Activated CD8-positive, alpha-beta T cell treated with anti-CD3 and anti-CD28 coated beads for 36 hours (primary cell): Measurements from ENCODE around the gene HEBP2. TPM values are rescaled to one million over a fixed set of nuclear protein-coding genes. Genes with fewer than 3 reads are reported as not detected.
A peak's percentile ranks its signal among the peaks of the same experiment; 100 is the strongest.

Experiments used
- ATAC-seq: fragments of 200-7000 bp; cut with Tn5 transposase; one replicate; pipeline ENCODE4 v1.10.0; 2021; ENCODE audit warnings: mild to moderate bottlenecking, moderate library complexity
- CTCF ChIA-PET: fragments of 350-600 bp; sonication (Branson Sonifier 250); formaldehyde crosslinking; loops from one replicate; lab custom pipeline; 2021; ENCODE audit warnings: antibody characterized with exemption; lab: Charles Lee
- POLR2A ChIA-PET: fragments of 350-600 bp; sonication (Branson Sonifier 250); formaldehyde crosslinking; loops from one replicate; lab custom pipeline; 2021; ENCODE audit warnings: antibody characterized with exemption; lab: Charles Lee
- DNase-seq: peaks from one replicate; pipeline ENCODE4 v3.0.0-alpha.2; 2020
- H3K27ac Mint-ChIP-seq: one replicate; pipeline ENCODE4 v1.8.0; 2021; ENCODE audit warnings: mild to moderate bottlenecking, mixed read lengths
- H3K27me3 Mint-ChIP-seq: one replicate; pipeline ENCODE4 v1.8.0; 2021; ENCODE audit warnings: mixed read lengths
- H3K36me3 Mint-ChIP-seq: one replicate; pipeline ENCODE4 v1.8.0; 2021; ENCODE audit warnings: low read depth, mixed read lengths
- H3K4me1 Mint-ChIP-seq: one replicate; pipeline ENCODE4 v1.8.0; 2021; ENCODE audit warnings: low read depth, mixed read lengths
- H3K4me3 Mint-ChIP-seq: one replicate; pipeline ENCODE4 v1.8.0; 2021; ENCODE audit warnings: mild to moderate bottlenecking, moderate library complexity, mixed read lengths
- H3K9me3 Mint-ChIP-seq: one replicate; pipeline ENCODE4 v1.8.0; 2021; ENCODE audit warnings: mixed read lengths
- CTCF ChIP-seq: fragments of 200-600 bp; IDR thresholded peaks from one replicate; pipeline ENCODE4 v1.8.0; 2022; ENCODE audit warnings: antibody characterized with exemption, mild to moderate bottlenecking
- intact Hi-C: fragments of 100-400 bp; cut with micrococcal nuclease; formaldehyde crosslinking; loops from one replicate; pipeline ENCODE4 v1.10.0; 2022
- total RNA-seq, 2 experiments: library from RNA; stranded (reverse); gene quantifications; one replicate each; pipeline ENCODE4 v1.2.3, GENCODE V29; 2021

Gene HEBP2
- total RNA-seq, 2 experiments from 2014 or later = 28.2 to 28.7 TPM

DNA sequence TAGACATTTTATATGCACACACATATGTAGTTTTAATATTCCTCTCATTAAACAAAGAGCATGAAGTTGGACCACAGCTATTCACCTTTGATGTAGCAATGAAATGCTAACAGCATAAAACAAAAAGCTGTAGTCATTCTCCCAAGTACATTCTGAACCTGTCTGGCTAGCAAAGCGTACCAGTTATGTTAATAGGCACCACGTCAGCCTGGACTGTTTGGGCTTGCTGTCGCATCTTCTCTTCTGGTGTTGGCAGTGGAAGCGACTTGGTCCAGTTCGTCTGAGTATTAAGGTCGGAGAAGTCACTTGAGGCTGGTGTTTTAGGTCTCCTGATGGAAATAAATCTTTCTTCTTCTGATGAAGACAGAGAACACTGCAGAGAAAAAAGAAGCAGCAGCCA lies 42.8 kb downstream of the HEBP2 start:
- H3K4me1 Mint-ChIP-seq = no peaks in the 10 kb centered on the region

GRCh38 chr6:138450445-138450844 lies 46.4 kb downstream of the HEBP2 start:
- H3K4me1 Mint-ChIP-seq = peaks cover 8% of the 10 kb centered on the region
- no peaks in the 10 kb centered on the region for H3K27me3 Mint-ChIP-seq
- H3K27ac Mint-ChIP-seq = no peak overlapping the region
- ATAC-seq = no peak
- TF ChIP-seq CTCF = no peak
- H3K36me3 Mint-ChIP-seq = no peaks in the 10 kb centered on the region
- no peak overlapping the region for H3K4me3 Mint-ChIP-seq
- CTCF ChIA-PET = interaction anchor here (0.5 to 0.9 kb wide), 2 partner anchors 21 to 171 kb away, joined by 3 read pairs; no protein-coding TSS in a partner anchor
- POLR2A ChIA-PET = no interaction called here
- intact Hi-C loops = no loop called here
- DNase-seq = no peak
- no peaks in the 10 kb centered on the region for H3K9me3 Mint-ChIP-seq

More for the DNA sequence above, 42.8 kb downstream of the HEBP2 start:
- no peak for DNase-seq
- Mint-ChIP-seq H3K27ac (no peak overlapping the region), H3K4me3 (no peak overlapping the region), H3K9me3 (no peaks in the 10 kb centered on the region), H3K36me3 (no peaks in the 10 kb centered on the region), H3K27me3 (no peaks in the 10 kb centered on the region)
- no peak for TF ChIP-seq CTCF
- intact Hi-C loops = no loop called here
- ChIA-PET CTCF (interaction anchor here (2.0 kb wide), 1 partner anchor 62 kb away, joined by 9 read pairs; no protein-coding TSS in a partner anchor), POLR2A (interaction anchor here (1.0 kb wide), 1 partner anchor 9 kb away, joined by 7 read pairs; no protein-coding TSS in a partner anchor)
- no peak for ATAC-seq

- POLR2A ChIA-PET = no interaction called here
- no peak for DNase-seq
Measured at GRCh38 chr6:138451043-138451442, 47.0 kb downstream of the HEBP2 start.

GRCh38 chr6:138454981-138455706 lies 51.1 kb downstream of the HEBP2 start:
- no peaks in the 10 kb centered on the region for H3K36me3 Mint-ChIP-seq
- no peaks in the 10 kb centered on the region for H3K9me3 Mint-ChIP-seq
- peak overlapping the region; percentile 32 for H3K4me3 Mint-ChIP-seq
- intact Hi-C loops = no loop called here
- peaks cover 23% of the 10 kb centered on the region for H3K4me1 Mint-ChIP-seq
- TF ChIP-seq CTCF = no peak
- H3K27ac Mint-ChIP-seq = peak overlapping the region; percentile 82
- CTCF ChIA-PET = interaction anchor here (0.9 to 2.1 kb wide), 8 partner anchors 11 to 339 kb away, joined by 3 to 13 read pairs (median 4); no protein-coding TSS in a partner anchor
- DNase-seq (peak; percentile 78), ATAC-seq (peak; percentile 83)
- POLR2A ChIA-PET = interaction anchor here (0.9 kb wide), 2 partner anchors 9 to 40 kb away, joined by 3 to 7 read pairs; no protein-coding TSS in a partner anchor
- H3K27me3 Mint-ChIP-seq = no peaks in the 10 kb centered on the region

More at GRCh38 chr6:138451043-138451442, 47.0 kb downstream of the HEBP2 start:
- CTCF ChIA-PET = no interaction called here
- TF ChIP-seq CTCF = no peak
- H3K9me3 Mint-ChIP-seq = no peaks in the 10 kb centered on the region
- no peak for ATAC-seq
- no peaks in the 10 kb centered on the region for H3K27me3 Mint-ChIP-seq
- H3K4me1 Mint-ChIP-seq = peaks cover 14% of the 10 kb centered on the region
- intact Hi-C loops = no loop called here
- no peaks in the 10 kb centered on the region for H3K36me3 Mint-ChIP-seq
- H3K4me3 Mint-ChIP-seq = no peak overlapping the region
- H3K27ac Mint-ChIP-seq = no peak overlapping the region
